SW480 (cell line): ENCODE data around the gene GPR155.
"Not testable (repeated sequence)": the region's sequence is repeated elsewhere in the genome, so short reads cannot be mapped to it uniquely, and the experiment has no call there.

ENCODE experiments used
- DNase-seq: peaks from one replicate; pipeline ENCODE4 v3.0.0-alpha.2; 2016; ENCODE audit warnings: low spot score

Gene GPR155

DNA sequence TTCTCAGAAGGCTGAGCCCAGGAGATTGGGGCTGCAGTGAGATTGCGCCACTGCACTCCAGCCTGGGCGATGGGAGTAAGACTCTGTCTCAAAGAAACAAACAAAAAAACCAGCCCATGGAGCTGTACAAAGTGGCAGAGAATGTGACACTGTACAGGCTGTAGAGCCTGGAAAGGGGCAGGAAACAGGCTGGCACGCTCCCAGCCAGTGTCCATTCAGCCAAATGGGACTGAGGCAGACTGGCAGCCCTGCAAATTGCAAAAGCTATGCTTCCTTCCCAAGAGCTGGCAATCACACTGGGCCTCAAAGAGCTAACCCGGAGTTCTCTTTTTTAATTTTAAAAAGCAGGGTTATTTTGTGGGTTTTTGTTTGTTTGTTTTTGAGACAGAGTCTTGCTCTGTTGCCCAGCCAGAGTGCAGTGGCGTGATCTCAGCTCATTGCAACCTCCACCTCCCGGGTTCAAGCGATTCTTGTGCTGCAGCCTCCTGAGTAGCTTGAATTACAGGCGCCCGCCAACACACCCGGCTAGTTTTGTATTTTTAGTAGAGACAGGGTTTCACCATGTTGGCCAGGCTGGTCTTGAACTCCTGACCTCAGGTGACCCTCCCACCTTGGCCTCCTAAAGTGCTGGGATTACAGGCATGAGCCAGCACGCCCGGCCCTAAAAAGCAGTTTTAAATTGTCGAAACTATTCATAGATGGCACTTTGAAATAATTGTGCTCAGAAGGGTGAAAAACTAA is 48.5 kb downstream of the GPR155 start:
- no peak for DNase-seq

DNA sequence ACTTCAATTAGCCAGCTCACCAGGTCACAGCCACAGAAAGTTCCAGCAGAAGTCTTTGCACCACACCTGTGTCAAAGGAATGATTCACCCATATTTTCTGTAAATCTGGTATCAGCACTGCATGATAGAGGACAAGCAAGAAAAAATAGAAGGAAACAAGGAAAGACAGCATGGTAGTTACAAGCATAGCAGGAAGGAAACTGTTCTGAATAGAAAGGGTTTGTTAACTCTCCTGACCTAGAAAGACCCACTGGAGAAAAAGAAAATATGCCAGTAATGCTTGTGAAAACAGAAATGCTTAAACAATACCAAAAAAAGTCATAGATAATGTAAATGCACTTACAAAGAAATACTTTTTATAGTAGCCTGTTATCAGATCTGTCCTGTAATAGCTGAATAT is 50.5 kb downstream of the GPR155 start:
- DNase-seq = no peak

DNA sequence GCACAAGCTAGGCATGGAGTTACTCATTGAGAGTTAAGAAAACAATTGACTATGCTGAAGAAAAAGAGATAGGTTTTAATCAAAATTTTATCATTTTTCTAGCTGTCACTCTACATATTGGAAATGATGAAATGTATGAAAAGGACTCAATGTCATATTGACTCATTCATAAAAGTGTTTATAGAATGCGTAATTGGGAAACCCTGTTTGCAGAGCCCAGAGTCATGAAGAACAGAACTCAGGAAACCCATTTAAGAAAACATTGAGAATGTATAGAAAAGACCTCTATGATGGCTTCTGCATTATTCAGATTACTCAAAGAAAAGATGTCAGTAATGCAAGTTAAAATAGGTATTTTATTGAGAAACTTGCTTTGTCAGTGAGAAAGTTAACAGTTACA is 54.9 kb downstream of the GPR155 start:
- DNase-seq = no peak

DNA sequence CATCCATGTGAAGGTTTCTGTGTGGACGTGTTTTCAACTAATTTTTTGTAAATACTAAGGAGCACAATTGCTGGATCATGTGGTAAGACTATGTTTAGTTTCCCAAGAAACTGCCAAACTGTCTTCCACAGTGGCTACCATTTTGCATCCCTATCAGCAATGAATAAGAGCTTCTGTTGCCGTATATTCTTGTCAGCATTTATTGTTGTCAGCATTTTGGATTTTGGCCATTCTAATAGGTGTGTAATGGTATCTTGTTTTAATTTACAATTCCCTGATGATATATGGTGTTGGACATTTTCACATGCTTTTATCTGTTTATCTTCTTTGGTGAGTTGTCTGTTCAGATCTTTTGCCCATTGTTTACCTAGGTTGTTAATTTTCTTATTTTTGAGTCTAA is 56.8 kb downstream of the GPR155 start:
- DNase-seq = no peak

DNA sequence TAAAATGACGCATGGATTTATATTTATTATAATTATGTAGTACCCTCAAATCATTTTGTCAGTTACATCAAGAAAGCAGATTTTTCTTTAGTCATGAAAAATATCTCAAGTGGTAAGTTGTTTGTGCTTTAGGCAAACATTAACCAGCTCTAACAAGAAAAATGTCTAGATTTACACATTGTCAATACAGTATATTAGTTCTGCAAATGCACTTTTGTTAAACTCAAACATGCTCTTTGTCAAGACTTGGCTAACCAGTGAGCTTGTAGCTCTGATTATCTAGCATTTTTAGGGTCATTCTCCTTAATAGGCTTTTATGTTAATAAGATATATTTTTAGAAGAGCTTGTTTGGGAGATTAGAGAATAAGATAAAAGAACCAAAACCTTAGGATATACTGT is 58.6 kb downstream of the GPR155 start:
- DNase-seq = no peak

DNA sequence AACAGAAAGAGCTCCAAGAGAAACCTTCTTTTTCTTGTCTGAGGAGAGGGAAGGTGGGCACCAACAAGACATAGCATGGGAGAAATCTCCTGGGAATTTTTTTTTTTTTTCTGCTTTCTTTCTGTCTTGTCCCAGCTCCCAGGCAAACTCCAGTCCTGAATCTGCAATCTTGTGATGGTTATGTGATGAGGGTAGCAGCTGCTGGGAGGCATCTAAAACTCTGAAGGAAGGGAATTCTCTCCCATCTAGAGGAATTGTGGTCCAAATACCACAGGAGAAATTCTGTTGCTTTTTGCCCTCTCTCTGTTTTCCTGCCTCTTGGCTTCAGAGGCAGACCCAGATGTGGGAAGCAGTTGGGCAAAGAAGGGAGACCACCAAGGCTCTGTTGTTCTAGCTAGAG is 74.6 kb downstream of the GPR155 start:
- DNase-seq = no peak

DNA sequence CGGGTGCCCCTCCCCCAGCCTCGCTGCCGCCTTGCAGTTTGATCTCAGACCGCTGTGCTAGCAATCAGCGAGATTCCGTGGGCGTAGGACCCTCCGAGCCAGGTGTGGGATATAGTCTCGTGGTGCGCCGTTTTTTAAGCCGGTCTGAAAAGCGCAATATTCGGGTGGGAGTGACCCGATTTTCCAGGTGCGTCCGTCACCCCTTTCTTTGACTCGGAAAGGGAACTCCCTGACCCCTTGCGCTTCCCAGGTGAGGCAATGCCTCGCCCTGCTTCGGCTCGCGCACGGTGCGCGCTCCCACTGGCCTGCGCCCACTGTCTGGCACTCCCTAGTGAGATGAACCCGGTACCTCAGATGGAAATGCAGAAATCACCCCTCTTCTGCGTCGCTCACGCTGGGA is 76.8 kb downstream of the GPR155 start:
- DNase-seq = not testable (repeated sequence)

DNA sequence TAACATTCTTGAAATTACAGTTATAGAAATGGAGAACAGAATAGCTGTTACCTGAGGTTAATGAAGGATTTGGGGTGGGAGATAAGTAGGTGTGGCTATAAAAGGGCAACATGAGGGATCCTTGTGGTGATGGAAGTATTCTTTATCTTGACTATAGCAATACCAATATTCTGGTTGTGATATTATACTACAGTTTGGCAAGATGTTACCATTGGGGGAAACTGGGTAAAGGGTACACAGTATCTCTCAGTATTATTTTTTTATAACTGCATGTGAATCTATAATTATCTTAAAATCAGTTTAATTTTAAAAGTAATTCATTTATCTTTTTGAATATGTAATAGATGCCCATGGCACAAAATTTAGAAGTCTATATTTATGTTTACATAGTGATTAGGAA is 83.2 kb downstream of the GPR155 start:
- no peak for DNase-seq

DNA sequence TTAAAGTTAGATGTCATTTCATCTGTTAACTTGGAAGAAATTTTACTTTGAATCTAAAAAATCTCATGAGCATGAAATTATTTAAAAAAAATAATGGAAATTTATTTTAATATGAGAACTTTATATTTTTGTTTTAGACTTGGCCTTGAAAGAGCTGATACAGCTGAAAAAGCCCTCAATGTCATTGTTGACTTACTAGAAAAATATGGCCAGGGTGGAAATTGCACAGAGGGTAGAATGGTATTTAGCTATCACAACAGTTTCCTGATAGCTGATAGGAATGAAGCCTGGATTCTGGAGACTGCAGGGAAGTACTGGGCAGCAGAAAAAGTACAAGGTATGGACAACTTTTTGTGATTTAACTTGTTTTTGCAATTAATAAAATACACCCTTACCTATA is 86.0 kb downstream of the GPR155 start:
- DNase-seq = no peak

DNA sequence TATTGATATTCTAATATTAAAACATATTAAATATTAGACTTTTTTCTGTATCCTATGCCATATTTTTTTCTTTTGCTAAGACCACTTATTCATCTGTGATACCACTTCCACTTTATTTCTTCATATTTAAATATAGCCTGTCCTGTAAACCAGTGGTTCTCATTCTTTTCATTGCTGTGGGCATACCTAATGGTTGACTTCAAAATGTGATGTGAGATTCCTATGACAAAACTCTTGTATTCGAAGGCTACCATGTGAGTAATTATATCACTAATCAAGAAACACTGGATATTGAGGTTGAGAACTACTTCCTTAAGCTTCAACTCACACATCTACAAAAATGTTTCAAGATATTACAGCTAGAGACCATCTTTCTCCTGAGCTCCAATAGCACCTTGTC is 87.7 kb downstream of the GPR155 start:
- no peak for DNase-seq

DNA sequence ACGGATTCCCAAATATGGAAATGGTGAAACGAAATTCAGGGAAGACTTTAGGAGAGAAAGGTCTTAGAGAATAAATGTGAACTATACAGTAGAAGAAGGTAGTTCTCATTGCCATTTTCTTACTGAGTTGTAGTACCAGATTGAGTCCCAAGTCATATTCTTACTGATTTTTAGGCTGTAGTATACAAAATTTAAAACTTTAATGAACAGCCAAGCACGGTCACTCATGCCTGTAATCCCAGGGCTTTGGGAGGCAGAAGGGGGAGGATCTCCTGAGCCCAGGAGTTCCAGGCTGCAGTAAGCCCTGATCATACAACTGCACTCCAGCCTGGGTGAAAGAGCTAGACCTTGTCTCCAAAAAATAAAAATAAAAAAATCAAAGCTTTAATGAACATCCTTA is 89.1 kb downstream of the GPR155 start:
- DNase-seq = no peak

DNA sequence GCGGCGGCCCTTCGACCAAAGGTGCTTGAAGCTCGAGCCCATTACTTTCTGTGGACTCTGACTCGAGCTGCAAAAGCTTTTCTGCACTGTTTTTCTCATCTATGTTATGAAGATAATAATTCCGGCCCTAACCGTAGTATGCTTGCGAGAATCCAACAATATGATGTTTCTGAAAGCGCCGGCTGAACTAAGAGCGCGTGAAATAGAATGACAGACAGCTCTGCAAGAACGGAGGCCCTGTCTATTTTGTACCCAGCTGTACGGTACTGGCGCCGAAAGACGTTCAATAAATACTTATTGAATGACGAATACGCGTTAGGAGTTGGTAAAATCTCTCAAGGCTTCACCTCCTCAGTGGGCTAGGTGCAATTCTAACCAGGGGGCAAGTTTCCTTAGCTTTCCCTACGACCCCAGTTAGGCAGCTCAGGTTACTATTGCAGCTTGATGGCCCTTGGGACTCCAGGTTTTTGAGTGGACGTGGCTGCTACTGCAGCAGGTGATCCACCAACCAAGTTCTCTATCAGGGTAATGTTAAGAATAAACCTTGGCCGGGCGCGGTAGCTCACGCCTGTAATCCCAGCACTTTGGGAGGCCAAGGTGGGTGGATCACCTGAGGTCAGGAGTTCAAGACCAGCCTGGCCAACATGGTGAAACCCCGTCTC is 90.7 kb downstream of the GPR155 start:
- peak; percentile 53 for DNase-seq

DNA sequence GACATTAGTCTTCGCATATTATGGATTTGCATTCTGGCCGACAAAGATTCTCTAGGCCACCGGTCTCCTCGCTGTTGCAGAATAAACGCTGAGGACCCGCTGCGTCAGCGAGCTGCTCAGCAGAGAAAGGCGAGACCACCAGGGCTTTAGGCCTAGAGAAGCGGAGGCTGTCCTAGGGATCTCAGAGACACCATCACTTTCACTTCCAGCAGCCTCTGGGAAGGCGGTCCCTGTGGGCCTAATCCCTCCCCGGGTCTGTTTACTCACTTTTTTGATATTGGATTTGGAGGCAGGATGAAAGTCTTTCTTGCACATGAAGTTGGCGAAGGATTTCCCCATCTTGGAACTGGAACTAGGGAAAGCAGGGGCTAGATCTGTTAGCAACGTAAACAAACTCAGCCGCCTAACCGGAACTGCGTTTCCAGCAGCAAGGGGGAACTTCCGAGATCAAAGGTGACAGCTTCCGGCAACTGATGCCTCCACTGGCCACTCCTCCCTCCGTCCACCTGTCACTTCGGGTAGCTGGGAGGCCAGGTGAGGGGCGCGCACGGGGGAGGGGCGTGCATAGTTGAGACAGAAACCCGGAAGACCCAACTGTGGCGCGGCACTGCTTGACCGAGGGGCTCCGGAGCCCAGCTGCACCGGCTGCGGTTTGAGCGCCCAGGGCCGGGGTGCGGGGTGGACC is 91.4 kb downstream of the GPR155 start, which contains the start of gene SCRN3:
TSS of gene SCRN3 (plus strand) at position 447 of the 685 bp plus-strand sequence. CDS start 2,554 bp downstream, outside the sequence.
- DNase-seq = peak; percentile 88

DNA sequence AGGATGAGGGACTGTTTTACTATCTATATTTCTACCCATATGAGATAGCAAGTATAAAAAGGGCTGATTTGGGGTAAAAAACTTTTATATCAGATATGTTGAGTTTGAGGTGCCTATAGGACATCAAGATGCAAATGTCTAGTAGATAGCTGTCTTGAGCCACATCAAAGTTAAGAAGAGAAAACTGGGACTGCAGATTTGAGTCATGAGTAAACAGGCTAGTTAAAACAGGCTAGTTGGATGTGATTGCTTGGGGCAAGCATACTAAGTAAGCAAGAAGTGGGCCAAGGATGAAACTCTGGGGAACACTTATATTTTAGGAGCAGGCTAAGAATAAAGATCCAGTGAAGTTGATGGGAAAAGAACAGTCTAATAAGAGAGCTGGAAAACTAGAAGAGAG is 94.1 kb downstream of the GPR155 start:
- no peak for DNase-seq

DNA sequence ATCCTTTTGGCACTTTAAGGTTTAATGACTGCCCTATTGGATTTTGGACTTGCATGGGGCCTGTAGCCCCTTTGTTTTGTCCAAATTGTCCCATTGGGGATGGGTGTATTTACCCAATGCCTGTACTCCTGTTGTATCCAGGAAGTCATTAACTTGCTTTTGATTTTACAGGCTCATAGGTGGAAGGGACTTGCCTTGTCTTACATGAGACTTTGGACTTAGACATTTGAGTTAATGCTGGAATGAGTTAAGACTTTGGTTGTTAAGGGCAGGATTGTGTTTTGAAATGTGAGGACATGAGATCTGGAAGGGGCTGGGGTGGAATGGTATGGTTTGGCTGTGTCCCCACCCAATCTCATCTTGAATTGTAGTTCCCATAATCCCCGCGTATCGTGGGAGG is 96.5 kb downstream of the GPR155 start:
- DNase-seq = not testable (repeated sequence)

DNA sequence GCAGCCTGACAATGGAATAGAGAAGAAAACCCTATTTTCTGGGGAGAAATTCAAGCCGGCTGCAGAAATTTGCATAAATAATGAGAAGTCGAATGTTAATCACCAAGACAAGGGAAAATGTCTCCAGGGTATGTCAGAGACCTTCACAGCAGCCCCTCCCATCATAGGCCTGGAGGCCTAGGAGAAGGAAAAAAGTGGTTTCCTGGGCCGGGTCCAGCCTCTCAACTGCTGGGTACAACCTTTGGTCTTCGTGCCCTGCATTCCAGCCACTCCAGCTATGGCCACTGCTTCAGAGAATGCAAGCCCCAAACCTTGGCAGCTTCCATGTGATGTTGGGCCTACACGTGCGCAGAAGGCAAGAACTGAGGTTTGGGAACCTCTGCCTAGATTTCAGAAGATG is 97.3 kb downstream of the GPR155 start:
- DNase-seq = no peak

DNA sequence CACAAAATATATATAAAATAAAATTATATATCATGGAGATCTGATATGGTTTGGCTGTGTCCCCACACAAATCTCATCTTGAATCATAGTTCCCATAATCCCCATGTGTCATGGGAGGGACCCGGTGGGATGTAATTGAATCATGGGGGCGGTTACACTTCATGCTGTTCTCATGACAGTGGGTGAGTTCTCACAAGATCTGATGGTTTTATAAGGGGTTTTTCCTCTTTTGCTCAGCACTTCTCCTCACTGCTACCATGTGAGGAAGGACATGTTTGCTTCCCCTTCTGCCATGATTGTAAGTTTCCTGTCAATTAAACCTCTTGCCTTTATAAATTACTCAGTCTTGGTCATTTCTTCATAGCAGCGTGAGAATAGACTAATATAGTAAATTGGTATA is 98.1 kb downstream of the GPR155 start:
- not testable (repeated sequence) for DNase-seq

DNA sequence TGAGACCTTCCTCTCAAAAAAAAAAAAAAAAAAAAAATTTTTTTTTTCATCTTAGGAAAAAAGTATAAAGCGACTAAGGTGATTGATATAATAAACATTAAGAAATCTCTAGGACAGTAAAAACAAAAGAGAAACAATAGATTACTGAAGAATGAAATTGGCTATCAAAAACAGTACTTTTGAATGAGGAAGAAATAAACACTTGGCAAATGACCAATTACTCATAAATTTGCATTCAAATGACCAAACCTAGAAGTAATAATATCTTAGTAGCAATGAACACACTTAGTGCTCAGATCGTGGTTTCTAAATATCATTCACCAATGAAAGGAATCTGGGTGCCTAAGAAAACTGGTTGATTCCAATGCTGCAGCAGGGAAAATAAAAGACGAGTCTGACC is 101.6 kb downstream of the GPR155 start:
- DNase-seq = no peak

DNA sequence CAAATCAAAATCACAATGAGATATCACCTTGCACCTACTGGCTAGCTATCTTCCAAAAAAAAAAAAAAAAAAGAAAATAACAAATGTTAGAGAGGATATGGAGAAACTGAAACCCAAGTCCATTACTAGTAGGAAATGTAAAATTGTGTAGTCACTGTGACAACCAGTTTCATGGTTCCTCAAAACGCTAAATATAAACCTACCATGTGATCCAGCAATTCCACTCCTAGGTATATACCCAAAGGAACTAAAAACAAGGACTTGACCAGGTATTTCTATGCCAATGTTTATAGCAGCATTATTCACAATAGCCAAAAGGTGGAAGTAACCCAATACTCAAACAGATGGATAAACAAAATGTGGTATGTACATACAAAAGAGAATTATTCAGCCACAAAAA is 103.0 kb downstream of the GPR155 start:
- no peak for DNase-seq
